GM18511 (cell line): ENCODE results near the gene ADAMTS17.

Source experiments
- ATAC-seq: cut with Tn5 transposase; IDR thresholded peaks from one replicate; pipeline ENCODE4 v1.9.1; 2021; ENCODE audit warnings: mild to moderate bottlenecking, moderate library complexity; ENCODE audit not compliant: unreplicated experiment

The ADAMTS17 gene

DNA sequence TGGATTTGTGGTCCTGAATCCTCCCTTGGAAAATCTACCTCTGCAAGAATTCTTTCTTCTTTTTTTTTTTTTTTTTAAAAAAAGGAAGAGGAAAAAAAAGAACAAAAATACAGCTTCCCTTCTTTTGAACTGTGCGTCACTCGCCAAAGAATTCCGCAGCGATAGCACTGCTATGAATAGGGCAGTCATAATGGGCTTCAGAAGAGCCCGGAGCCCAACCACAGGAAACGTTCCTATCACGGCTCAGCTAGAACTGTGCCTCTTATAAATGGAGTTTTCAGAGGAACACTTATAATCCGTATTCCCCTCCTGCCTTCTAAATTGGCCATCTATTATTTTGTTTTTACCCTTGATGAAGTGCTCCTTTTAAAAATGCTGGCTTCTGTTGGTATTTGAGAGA lies 227.7 kb downstream of the ADAMTS17 start:
- no peak for ATAC-seq

DNA sequence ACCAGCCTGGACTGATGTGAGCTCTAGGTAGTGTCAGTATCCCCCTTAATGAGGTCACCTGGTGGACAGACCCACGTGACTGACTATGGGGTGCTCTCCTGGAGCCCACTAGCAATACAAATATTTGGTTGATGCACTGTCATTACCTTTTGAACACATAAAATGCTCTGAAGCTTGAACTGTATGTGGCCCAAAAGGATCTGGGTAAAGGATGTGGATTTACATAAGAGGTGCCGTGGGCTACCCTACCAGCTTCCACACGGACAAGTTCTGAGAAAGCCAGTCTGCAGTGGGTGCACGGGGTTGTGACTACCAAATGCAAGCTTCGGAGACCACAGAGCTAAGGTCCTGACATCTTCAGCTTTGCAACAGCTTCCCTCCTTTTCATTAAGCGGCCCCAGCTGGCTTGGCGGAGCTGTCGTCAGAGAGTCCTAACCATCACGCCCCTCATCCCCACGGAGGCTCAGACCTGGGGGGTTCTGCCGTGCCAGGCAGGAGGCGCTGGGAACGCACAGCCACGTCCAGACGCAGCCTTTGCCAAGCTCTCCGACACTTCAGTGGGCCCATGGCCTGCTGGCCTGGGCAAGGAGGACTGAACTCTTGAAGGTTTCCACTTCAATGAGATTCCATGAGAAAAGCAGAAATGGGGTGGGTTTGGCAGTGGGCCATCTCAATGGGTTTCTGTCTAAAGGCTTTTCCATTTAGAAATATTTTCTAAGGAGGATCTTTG lies 228.3 kb downstream of the ADAMTS17 start:
- ATAC-seq = no peak

DNA sequence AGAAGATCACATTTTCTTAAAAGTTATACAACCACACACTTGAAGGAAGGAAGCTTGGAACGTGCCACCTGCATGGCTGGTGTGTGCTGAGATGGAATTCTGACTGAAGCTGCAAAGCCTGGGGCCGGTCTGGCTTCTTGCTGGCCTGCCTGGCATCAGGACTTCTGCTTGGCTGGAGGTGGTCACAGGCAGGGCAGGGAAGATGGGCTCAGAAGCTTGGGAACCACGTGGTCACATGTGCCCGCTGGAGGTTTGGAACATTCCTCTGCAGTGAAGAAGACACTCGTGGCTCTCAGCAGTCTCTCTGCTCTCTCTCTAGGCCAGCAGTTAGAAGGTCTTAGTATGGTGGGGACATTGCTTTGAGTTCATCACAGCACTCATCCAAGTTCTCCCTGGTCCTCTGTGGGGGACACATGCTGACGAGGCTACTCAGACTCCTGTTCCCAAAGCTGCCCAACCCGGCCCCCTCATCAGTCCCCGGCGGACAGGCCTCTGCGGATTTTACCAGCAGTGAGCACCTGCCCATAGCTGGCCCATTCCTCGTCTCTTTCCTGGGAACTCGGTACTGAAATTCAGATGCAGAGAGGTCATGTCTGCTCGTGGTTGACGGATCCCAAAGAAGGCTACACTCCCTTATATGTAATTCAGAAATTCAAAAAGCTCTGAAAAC lies 229.0 kb downstream of the ADAMTS17 start:
- no peak for ATAC-seq

DNA sequence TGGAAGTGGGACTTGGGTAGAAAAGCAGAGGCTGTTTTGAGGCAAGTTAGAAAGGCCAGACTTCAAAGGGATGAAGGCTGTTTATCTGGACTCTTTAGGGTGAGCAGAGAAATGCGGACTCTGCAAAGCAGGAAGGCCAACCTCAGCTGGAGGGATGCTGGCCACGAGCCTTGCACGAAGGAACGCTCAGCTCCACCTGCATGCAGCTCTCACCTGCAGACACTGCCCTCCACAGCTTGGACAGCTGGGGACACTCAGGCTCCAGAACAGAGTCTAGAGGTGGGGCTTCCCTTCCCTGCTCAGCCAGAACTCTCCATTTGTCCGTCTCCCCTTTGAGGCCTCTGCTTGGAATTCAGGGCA lies 229.7 kb downstream of the ADAMTS17 start:
- ATAC-seq = no peak

DNA sequence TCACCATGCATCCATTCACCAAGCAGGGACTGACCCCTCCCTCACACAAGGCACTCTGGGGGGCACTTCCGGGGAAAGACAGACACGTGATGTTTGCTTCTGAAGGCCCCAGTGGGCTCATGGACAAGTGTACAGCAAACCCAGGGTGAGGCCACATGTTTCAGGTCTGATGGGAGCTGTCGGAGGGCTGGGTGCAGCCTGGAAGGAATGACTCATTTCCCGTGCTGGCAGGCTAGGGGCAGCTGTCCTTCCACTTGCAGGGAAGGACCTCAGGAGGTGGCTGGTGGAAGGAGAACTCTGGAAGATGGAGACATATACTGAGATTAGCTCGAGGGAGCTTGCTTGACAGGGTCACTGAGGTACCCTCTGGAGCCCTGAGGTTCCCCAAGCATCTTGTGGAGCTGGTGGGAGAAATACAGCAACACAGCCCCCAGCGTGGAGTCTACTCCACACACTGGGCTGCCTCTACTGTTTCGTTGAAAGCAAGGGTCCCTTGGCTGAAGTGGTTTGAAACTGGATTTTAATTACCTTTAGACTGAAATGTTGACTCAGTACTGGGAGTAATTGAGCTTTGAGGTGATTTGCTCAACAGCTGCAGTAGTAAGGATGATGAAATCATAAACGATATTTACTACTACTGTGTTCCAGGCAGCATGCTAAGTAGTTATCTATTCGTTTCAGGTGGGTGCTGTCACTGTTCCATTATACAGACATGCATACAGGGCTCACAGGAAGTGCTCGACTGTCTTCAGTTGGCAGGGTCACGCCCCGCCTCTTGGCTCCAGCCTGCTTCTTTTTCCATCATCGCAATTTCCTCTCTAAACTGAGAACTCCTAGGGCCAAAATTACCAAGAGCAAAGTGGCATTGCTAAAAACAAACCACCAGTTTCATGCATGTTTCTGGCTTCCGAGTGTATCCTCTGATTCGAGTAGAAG lies 230.4 kb downstream of the ADAMTS17 start:
- ATAC-seq = peak; percentile 48

DNA sequence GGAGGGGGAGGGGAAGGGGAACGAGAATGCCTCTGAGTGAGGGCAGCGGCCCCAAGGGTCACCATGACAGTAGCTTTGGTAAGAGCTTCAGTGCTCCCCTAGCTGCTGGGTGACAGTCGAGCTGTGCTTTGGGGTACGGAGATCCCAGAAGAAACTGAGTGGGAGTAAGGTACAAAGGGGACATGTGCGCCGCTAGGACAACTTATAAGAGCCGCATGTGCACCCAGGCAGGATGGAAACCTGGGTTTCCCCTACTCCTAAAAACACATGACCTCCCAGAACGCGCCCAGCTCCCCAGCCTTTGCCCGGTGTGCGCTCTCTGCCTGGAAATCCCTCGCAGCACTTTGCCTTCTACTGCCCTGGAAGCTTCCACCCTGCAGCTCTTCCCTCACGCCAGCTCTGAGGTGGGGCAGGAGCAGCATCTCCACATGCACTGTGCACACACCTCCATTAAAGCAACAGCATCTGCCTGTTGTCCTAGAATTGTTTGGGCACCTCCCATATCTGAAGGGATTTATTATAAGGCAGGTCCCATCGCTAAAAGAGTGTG lies 232.2 kb downstream of the ADAMTS17 start:
- no peak for ATAC-seq

DNA sequence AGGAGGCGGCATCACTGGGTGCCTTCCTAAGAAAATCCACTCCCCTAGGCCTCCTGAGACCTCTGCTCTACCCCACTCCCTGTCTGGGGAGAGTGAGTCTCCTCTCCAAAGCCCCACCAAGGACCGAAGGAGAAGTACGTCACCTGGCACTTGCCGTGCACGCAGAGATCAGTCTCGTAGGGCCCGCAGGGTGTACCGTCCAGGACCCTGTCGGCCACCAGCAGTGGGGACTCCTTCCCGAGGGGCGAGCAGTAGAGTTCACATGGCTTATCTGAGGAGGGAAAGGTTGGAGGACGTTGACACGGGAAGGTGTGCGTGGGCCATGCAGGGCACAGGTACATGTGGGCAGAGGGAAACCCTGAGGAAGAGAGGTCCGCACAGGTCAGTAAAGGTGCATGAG lies 232.9 kb downstream of the ADAMTS17 start:
- ATAC-seq = no peak

DNA sequence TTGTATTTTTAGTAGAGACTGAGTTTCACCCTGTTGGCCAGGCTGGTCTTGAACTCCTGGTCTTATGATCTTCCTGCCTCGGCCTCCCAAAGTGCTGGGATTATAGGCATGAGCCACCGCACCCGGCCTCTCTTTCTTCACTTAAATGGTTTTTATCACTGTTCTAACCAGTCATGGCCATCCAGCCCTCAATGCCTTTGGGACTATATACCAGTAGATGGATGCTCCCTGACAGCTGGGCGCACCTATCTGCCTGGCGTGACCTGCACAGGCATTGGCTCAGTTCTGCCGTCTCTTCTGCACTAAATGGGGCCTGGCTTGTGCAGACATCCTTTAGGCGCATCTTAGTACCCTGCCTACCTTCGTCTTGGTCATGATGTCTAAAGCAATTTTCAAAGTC lies 233.4 kb downstream of the ADAMTS17 start:
- no peak for ATAC-seq

DNA sequence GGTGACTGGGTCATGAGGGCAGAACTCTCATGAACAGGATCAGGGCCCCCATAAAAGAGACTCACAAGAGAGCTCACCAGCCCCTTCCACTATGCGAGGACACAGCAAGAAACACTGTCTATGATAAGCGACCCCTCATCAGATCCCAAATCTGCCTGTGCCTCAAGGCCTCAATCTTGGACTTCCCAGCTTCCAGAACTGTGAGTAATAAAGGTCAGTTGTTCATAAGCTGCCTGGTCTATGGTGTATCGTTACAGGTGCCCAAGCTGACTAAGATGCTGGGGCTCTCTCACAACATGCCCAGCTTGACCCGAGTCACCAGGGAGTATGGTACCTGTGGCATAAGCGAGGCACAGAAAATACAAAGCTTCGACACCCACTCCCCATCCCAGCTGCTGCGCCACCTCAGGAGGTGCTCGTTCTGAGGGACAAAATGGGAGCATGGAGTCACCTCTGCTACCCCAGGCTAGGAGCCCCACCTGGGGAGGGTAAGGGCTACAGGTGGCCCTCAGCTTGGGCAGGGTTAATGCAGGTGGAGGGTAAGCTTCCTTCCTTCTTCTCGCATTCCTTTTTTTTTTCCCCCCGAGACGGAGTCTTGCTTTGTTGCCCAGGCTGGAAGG lies 234.1 kb downstream of the ADAMTS17 start:
- ATAC-seq = no peak

DNA sequence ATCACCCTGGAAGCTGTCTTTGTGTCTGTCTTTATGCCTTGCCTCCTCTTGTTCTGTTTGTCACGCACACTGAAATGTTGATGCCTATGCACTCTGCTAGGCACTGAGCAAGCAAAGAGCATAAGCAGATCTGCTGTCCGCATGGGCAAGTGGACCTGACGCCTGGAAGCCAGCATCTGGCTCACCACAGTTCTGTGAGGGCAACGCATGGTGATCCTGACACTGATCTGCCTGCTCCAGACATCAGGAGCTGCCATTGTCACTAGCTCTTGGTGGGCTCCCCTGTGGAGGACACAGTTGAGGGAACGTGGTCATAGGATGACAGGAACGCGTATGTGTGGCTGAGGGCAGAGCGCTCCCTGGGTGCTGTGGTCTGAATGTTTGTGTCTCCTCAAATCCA lies 234.6 kb downstream of the ADAMTS17 start:
- ATAC-seq = no peak

DNA sequence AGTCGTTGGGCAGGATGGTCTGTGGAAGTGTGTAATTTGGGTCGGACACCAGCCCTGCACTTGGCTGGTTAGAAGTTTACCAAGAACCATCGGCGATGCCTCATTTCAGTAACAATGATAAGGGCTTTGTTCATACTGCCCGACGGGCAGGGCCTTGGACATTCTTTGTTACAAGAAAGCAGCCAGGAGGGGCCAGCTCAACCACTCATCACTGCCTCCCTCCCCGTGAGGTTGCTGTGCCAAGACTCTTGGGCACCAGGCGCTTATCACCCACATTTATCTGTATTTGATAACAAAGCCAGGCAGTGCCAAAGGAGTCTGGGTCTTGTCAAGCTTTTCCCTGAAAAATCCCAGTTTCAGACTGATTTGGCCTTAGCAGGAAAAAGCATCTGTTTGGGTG lies 235.0 kb downstream of the ADAMTS17 start:
- ATAC-seq = no peak

DNA sequence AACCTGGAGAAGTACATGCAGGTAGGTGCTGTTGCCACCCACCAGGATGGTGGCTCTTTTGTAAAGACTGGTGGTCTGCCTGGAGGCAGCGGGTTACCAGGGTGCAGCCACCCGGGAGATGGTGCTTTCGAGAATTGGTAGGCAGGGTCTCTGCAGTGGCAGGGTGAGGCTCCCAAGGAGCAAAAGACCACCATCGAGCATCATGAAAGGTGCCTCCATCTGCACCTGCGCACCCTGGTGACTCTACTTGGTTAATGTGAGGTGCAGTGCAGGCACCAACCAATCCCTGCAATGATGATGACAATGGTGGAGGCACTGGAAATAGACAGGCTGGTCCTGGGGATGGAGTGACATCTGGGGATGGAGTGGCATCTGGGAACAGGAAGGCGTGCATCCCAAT lies 236.7 kb downstream of the ADAMTS17 start:
- no peak for ATAC-seq

DNA sequence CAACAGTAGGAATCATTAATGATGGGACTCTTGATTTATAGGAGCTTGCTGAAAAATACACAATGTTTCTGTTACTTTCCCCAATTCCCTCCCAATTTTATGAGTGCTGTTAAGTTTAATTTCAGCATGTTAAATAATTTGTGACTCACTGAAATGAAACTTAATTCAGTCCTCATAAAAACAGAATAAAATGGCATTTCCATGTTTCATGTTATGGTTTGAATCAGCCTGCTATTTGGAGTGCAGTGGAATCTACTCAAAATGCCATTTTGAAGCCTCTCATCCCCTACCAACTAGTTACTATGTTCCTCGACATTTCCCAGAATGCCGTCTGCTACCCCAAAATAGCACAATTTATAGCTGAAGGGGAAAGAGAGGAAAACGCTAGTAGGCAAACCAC lies 237.5 kb downstream of the ADAMTS17 start:
- ATAC-seq = no peak

DNA sequence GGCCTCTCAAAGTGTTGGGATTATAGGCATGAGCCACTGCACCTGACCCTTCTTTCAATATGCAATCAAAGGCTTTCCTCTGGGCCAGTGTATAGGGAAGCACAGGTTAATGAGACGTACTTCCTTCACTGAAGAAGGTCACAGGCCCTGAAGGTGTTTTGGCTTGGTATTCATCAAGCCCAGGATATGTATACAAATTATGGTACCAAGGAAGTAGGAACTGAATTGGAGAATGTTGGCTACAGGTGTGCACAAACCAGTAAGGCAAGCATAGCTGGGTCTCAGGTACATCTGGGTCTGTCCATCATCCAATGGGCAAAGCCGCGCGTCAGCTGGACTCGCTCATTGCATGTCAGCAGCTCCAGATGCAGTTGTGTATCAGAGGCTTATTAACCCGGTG lies 237.9 kb downstream of the ADAMTS17 start:
- ATAC-seq = no peak

DNA sequence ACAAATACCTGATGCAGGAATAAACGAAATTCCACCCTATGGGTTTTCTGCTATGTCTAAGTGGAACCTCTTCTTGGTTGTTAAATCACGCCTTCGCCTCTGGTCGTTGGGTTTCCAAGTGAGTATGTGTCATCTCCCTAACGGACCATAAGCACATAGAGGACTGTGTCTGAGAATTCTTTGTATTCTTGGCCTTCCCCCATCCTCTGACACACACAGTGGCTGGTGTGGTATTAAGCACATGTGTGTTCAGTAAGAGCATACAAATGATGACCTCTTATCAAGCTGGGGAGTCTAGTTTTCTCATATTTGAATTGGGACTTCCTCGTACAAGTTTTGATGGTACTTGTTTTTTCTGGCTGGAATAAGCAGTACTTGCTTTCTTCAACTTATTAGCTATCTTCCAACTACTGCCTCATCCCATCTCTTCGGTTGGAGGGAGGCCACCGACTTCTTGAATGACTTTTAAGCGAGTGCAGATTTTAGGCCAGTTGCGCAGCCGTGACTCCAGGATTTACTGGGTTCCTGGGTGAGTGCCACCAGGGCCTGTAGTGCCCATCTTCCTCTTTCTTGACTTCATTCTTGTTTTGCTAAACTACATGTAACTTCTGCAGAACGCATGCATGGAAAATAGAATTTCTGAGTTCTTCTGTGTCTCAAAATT lies 240.2 kb downstream of the ADAMTS17 start:
- no peak for ATAC-seq

DNA sequence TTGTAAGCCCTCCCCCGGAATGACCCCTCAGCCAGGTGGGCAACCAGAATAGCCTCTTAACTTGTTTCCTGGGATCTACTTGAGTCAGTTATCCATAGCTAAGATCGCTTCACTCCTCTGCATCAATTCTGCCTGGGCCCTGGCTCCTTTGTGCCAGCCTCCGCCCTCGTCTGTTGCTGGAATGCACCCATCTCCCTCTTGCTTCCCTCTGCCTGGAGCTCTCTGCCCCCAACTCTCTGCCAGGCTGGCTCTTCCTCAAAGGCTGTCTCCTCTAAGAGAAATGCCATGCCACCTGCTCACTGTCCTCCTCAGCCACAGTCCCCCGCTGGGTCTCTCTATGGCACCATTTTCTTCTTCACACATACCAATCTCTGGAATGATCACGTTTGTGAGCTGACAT lies 240.8 kb downstream of the ADAMTS17 start:
- no peak for ATAC-seq

DNA sequence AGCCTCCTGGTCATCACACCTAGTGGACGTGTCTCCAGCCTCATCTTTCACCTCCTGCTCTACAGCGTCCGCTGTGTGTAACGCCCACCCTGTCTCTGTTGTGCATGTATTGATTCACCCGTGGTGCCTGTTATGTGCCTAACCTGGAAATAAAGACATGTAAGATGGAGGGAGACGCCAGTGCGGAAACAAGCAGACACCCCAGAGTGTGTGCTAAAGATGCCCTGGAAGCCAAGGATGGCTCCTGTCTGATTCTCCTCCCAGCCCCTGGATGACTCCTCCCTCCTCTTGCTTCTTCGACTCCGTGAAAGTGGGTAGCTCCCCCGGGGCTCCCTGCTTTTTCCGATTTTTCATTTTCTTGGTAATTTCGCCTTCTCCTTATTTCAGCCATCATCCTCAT lies 241.8 kb downstream of the ADAMTS17 start:
- ATAC-seq = no peak

DNA sequence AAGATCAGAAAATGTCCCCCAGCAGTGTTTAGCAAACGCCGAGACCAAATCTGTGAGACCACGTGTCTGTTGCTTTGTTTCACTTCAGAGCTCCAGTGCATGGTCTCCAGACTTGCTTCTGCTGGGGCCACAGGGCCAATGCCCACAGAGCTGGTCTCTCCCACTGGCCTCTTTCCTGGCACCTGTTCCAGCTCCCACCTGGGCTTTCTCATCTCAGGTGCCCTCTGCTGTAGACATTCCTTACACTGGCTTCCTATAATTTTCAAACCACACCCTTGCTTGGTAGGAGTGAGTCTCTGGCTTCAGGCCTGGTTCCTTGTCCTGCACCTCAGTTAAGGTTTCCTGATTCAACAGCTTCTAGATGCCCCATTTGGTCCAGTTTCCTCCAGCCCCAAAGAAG lies 243.1 kb downstream of the ADAMTS17 start:
- ATAC-seq = no peak

DNA sequence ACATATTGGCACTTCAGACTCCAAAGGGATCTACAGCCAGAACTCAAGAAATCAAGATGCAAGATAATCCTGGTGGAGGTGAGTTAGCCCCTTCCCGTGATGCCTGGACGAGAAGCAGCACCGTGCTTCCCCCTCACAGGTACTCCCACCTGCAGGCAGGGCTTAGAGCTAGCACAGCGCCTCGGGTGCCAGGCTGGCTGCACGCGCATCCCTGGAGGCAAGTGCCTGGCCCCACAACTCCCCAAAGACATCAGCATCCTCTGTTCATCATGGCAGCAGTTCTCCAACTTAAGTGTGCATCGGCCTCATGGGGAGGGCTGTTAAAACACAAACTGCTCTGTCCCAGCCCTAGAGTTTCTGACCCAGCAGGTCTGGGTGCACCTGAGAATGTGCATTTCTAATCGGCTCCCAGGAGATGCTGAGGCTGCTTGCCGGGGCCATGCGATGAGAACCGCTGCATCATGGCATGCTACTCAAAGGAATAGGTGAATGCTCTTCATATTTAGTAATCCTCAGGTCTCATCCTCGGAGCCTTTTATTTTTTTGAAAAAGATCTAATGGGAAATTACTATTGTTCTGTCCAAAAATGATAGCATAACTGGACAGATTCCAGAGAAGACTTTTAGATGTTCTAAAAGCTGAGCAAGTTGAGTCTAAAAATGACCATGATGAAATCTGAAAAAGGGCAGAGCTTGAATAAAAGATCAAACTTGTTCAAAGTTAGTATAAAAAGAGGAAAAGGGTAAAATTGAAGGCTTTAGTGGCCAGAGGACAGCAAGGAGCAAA lies 244.2 kb downstream of the ADAMTS17 start:
- ATAC-seq = no peak

DNA sequence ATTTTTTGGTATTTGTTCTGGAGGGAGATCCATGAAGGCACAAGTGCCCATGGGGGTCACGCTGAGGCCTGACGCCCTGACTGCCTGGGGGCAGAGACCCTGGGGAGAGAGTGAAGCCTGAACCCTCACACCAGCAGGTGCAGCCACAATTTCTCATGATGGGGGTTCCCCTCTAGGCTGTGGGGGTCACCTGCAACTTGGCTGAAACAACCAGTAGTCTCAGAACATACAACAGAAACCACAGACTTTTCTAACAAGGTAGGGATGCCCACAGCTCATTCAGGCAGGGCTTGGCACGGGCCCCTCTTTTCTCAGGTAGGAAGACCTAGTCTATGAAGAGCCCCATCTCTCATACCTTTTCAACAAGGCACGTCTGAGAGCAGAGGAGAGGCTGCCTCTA lies 245.1 kb downstream of the ADAMTS17 start:
- no peak for ATAC-seq
